HepG2 (cell line): Measurements from ENCODE around the gene RRBP1. TPM values are rescaled to one million over a fixed set of nuclear protein-coding genes. Genes with fewer than 3 reads are reported as not detected.

Experiments
- ATAD3A ChIP-seq: sonication (generic); formaldehyde crosslinking; IDR thresholded peaks from 2 replicates; pipeline ENCODE4 v1.4.0; 2020; ENCODE audit warnings: missing genetic modification reagents
- ATF4 ChIP-seq, 2 experiments: fragments of 450-650 bp in 1 of 2; sonication (generic) in 1 of 2; formaldehyde crosslinking; IDR thresholded peaks; 2 replicates each; pipeline versions ENCODE4 v1.5.0 to v1.8.0; 2020 to 2022; ENCODE audit warnings: mild to moderate bottlenecking in 1 of 2, missing genetic modification reagents in 1 of 2
- BRCA1 ChIP-seq: sonication (generic); formaldehyde crosslinking; IDR thresholded peaks from 2 replicates; pipeline ENCODE4 v1.4.0; 2020; ENCODE audit warnings: missing genetic modification reagents
- EP300 ChIP-seq, 3 experiments: sonication (generic) in 1 of 3; formaldehyde crosslinking in 1 of 3; IDR thresholded peaks; 2 replicates each; pipeline versions ENCODE4 v1.5.1 to v1.6.1; 2011 to 2020; ENCODE audit warnings: low read depth in 2 of 3, low read length in 2 of 3, borderline replicate concordance in 1 of 3, improper control_type of control experiment in 1 of 3, mild to moderate bottlenecking in 1 of 3, missing genetic modification reagents in 1 of 3, moderate library complexity in 1 of 3
- HDAC2 ChIP-seq: sonication (generic); formaldehyde crosslinking; IDR thresholded peaks from 2 replicates; pipeline ENCODE4 v1.4.0; 2020; ENCODE audit warnings: missing genetic modification reagents
- HNRNPH1 ChIP-seq: fragments of 200-400 bp; formaldehyde crosslinking; optimal IDR thresholded peaks from 2 replicates; pipeline ENCODE3; 2017; ENCODE audit warnings: mild to moderate bottlenecking, low read depth, low read length
- HNRNPK ChIP-seq: fragments of 200-400 bp; formaldehyde crosslinking; IDR thresholded peaks from 2 replicates; pipeline ENCODE4 v1.6.1; 2018; ENCODE audit warnings: low read length, low read depth, moderate library complexity, mild to moderate bottlenecking; ENCODE audit not compliant: poor library complexity, severe bottlenecking
- IRX3 ChIP-seq: sonication (generic); formaldehyde crosslinking; IDR thresholded peaks from 2 replicates; pipeline ENCODE4 v1.8.1; 2023; ENCODE audit warnings: mild to moderate bottlenecking, low read depth, missing genetic modification reagents, borderline replicate concordance
- KLF12 ChIP-seq: sonication (generic); formaldehyde crosslinking; IDR thresholded peaks from 2 replicates; pipeline ENCODE4 v1.4.0; 2020; ENCODE audit warnings: missing genetic modification reagents, borderline replicate concordance
- KMT2B ChIP-seq: IDR thresholded peaks from 2 replicates; pipeline ENCODE4 v1.6.1; 2016; ENCODE audit warnings: missing genetic modification reagents, missing compliant biosample characterization
- RAD21 ChIP-seq: fragments of 450-650 bp; formaldehyde crosslinking; IDR thresholded peaks from 2 replicates; pipeline ENCODE4 v1.5.0; 2020; ENCODE audit warnings: mild to moderate bottlenecking
- SOX6 ChIP-seq, 2 experiments: fragments of 450-650 bp in 1 of 2; sonication (generic) in 1 of 2; formaldehyde crosslinking in 1 of 2; IDR thresholded peaks; 2 replicates each; pipeline versions ENCODE4 v1.4.0 to v1.6.1; 2017 to 2020; ENCODE audit warnings: antibody characterized with exemption in 1 of 2, mild to moderate bottlenecking in 1 of 2, missing genetic modification reagents in 1 of 2
- ZC3H4 ChIP-seq: sonication (generic); formaldehyde crosslinking; IDR thresholded peaks from 2 replicates; pipeline ENCODE4 v1.4.0; 2020; ENCODE audit warnings: missing genetic modification reagents, borderline replicate concordance
- ZNF577 ChIP-seq: sonication (generic); formaldehyde crosslinking; IDR thresholded peaks from 2 replicates; pipeline ENCODE4 v1.4.0; 2020; ENCODE audit warnings: mild to moderate bottlenecking, low read depth, missing genetic modification reagents, borderline replicate concordance
- ZNF619 ChIP-seq: sonication (generic); formaldehyde crosslinking; IDR thresholded peaks from 2 replicates; pipeline ENCODE4 v1.4.0; 2020; ENCODE audit warnings: mild to moderate bottlenecking, missing genetic modification reagents
- ZNF777 ChIP-seq: sonication (generic); formaldehyde crosslinking; IDR thresholded peaks from 2 replicates; pipeline ENCODE4 v1.4.0; 2020; ENCODE audit warnings: missing genetic modification reagents
- ZNF891 ChIP-seq: sonication (generic); formaldehyde crosslinking; IDR thresholded peaks from 2 replicates; pipeline ENCODE4 v1.5.0; 2020; ENCODE audit warnings: mild to moderate bottlenecking, missing genetic modification reagents
- ZSCAN20 ChIP-seq: sonication (generic); formaldehyde crosslinking; IDR thresholded peaks from 2 replicates; pipeline ENCODE4 v1.4.0; 2020; ENCODE audit warnings: missing genetic modification reagents, mild to moderate bottlenecking, borderline replicate concordance
- polyA plus RNA-seq, 8 experiments: library from polyadenylated mRNA; depleted of rRNA in 3 of 8; stranded (reverse) in 7 of 8; unstranded in 1 of 8; fragments of >200 nt; fragmentation: Illumina TruSeq in 4 of 8; extraction: Trizol in 4 of 8; gene quantifications; 2 replicates each; pipeline versions ENCODE4 v1.2.1 to v1.2.3, GENCODE V29; 2011 to 2016; ENCODE audit warnings: low read depth in 4 of 8, missing spikeins in 1 of 8, mixed read lengths in 1 of 8; ENCODE audit not compliant: insufficient read depth in 1 of 8
- total RNA-seq, 5 experiments: library from RNA; depleted of rRNA; stranded (reverse); fragments of >200 nt; fragmentation: Illumina TruSeq; extraction: Trizol; gene quantifications; 2 replicates each; pipeline ENCODE4 v1.2.3, GENCODE V29; 2016; ENCODE audit warnings: low read depth in 1 of 5
- TF ChIP-seq, protein P1 (sequence below): sonication (generic); formaldehyde crosslinking; IDR thresholded peaks from 2 replicates; pipeline ENCODE4 v1.4.0; 2020; ENCODE audit warnings: missing genetic modification reagents, mild to moderate bottlenecking, borderline replicate concordance
- TF ChIP-seq, protein P2 (sequence below): conservative IDR thresholded peaks from 2 replicates; pipeline ENCODE4 v1.6.1; 2018; ENCODE audit warnings: missing genetic modification reagents

Gene RRBP1
- total and polyA plus RNA-seq, 2 of the 13 experiments (the other 11 are each of a cell fraction or from before 2014, with no cell fraction given) = 150 to 222 TPM

GRCh38 chr20:17612287-17612991, 69.6 kb downstream of the RRBP1 start (continued):
- TF ChIP-seq, protein P1, sequence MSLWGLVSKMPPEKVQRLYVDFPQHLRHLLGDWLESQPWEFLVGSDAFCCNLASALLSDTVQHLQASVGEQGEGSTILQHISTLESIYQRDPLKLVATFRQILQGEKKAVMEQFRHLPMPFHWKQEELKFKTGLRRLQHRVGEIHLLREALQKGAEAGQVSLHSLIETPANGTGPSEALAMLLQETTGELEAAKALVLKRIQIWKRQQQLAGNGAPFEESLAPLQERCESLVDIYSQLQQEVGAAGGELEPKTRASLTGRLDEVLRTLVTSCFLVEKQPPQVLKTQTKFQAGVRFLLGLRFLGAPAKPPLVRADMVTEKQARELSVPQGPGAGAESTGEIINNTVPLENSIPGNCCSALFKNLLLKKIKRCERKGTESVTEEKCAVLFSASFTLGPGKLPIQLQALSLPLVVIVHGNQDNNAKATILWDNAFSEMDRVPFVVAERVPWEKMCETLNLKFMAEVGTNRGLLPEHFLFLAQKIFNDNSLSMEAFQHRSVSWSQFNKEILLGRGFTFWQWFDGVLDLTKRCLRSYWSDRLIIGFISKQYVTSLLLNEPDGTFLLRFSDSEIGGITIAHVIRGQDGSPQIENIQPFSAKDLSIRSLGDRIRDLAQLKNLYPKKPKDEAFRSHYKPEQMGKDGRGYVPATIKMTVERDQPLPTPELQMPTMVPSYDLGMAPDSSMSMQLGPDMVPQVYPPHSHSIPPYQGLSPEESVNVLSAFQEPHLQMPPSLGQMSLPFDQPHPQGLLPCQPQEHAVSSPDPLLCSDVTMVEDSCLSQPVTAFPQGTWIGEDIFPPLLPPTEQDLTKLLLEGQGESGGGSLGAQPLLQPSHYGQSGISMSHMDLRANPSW (CRISPR knock-in tag) = no peak
- TF ChIP-seq ZC3H4 (CRISPR knock-in tag) (no peak), ZSCAN20 (CRISPR knock-in tag) (no peak), HDAC2 (CRISPR knock-in tag) (no peak), KMT2B (no peak; the same call in 1 of the 2 replicates), RAD21 (CRISPR knock-in tag) (0 out of 2 replicates have a peak, but pooled peaks have one; percentile 13), ATAD3A (CRISPR knock-in tag) (no peak), ZNF577 (CRISPR knock-in tag) (no peak), HNRNPH1 (no peak), ZNF777 (CRISPR knock-in tag) (no peak), BRCA1 (peak; percentile 78; the same call in 1 of the 2 replicates), ATF4 (CRISPR knock-in tag; IDR thresholded peaks at IDR 0.05) (no peak), KLF12 (no peak), EP300 (IDR thresholded peaks at IDR 0.05; ENCODE audit: low read depth in 2 of 2, low read length in 2 of 2) (no peak), EP300 (CRISPR knock-in tag; IDR thresholded peaks at IDR 0.05; ENCODE audit: borderline replicate concordance) (no peak; the same call in 1 of the 2 replicates), IRX3 (CRISPR knock-in tag) (no peak), SOX6 (IDR thresholded peaks at IDR 0.05) (no peak), SOX6 (CRISPR knock-in tag; IDR thresholded peaks at IDR 0.05) (0 out of 2 replicates have a peak, but pooled peaks have one; percentile 4), ZNF891 (CRISPR knock-in tag) (peak; percentile 64; the same call in 1 of the 2 replicates), HNRNPK (no peak), ZNF619 (CRISPR knock-in tag) (0 out of 2 replicates have a peak, but pooled peaks have one; percentile 27)
- TF ChIP-seq, protein P2, sequence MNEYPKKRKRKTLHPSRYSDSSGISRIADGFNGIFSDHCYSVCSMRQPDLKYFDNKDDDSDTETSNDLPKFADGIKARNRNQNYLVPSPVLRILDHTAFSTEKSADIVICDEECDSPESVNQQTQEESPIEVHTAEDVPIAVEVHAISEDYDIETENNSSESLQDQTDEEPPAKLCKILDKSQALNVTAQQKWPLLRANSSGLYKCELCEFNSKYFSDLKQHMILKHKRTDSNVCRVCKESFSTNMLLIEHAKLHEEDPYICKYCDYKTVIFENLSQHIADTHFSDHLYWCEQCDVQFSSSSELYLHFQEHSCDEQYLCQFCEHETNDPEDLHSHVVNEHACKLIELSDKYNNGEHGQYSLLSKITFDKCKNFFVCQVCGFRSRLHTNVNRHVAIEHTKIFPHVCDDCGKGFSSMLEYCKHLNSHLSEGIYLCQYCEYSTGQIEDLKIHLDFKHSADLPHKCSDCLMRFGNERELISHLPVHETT (CRISPR knock-in tag) = no peak
